Liver (tissue), 9 donors: ENCODE results near the gene LSAMP. TPM values are rescaled to one million over a fixed set of nuclear protein-coding genes. Genes with fewer than 3 reads are reported as not detected.

Source experiments
- DNase-seq: peaks from one replicate; pipeline ENCODE4 v3.0.0-alpha.2; 2017; ENCODE audit warnings: low spot score
- H3K27ac ChIP-seq, 2 donors: one replicate each; pipeline ENCODE4 v1.7.0; 2013; ENCODE audit warnings: inconsistent platforms in 2 of 2, low read length in 2 of 2, control low read depth in 1 of 2, low read depth in 1 of 2, mild to moderate bottlenecking in 1 of 2
- H3K27me3 ChIP-seq, 4 donors: one replicate each; pipeline versions ENCODE4 v1.6.1 to v1.7.0; 2013; ENCODE audit warnings: low read length in 3 of 4, inconsistent platforms in 1 of 4, mild to moderate bottlenecking in 1 of 4, moderate library complexity in 1 of 4; ENCODE audit not compliant: control insufficient read depth in 4 of 4, insufficient read depth in 4 of 4
- H3K36me3 ChIP-seq, 4 donors: one replicate each; pipeline versions ENCODE4 v1.6.1 to v1.7.0; 2013; ENCODE audit warnings: low read length in 3 of 4, mild to moderate bottlenecking in 3 of 4, low read depth in 1 of 4, moderate library complexity in 1 of 4; ENCODE audit not compliant: control insufficient read depth in 4 of 4, insufficient read depth in 3 of 4
- H3K4me1 ChIP-seq, 4 donors: one replicate each; pipeline versions ENCODE4 v1.6.1 to v1.7.0; 2013; ENCODE audit warnings: low read length in 3 of 4, mild to moderate bottlenecking in 3 of 4, moderate library complexity in 1 of 4; ENCODE audit not compliant: control insufficient read depth in 4 of 4, insufficient read depth in 4 of 4
- H3K4me3 ChIP-seq, 3 donors: one replicate each; pipeline versions ENCODE4 v1.6.1 to v1.7.0; 2013; ENCODE audit warnings: low read length in 3 of 3, control low read depth in 1 of 3, low read depth in 1 of 3, mild to moderate bottlenecking in 1 of 3
- H3K9ac ChIP-seq, 2 donors: one replicate each; pipeline ENCODE4 v1.7.0; 2013; ENCODE audit warnings: low read length in 2 of 2, mild to moderate bottlenecking in 2 of 2, moderate library complexity in 2 of 2, control low read depth in 1 of 2, low read depth in 1 of 2
- H3K9me3 ChIP-seq, 4 donors: one replicate each; pipeline versions ENCODE4 v1.6.1 to v1.7.0; 2013; ENCODE audit warnings: low read length in 3 of 4; ENCODE audit not compliant: control insufficient read depth in 4 of 4
- EGR1 ChIP-seq, 2 donors: IDR thresholded peaks; 2 replicates each; pipeline ENCODE4 v1.6.1; 2016 to 2018; ENCODE audit warnings: antibody characterized with exemption in 2 of 2, low read depth in 2 of 2
- FOXA1 ChIP-seq: IDR thresholded peaks from 2 replicates; pipeline ENCODE4 v1.6.1; 2016; ENCODE audit warnings: antibody characterized with exemption
- FOXA2 ChIP-seq: IDR thresholded peaks from 2 replicates; pipeline ENCODE4 v1.6.1; 2016; ENCODE audit warnings: antibody characterized with exemption
- GABPA ChIP-seq, 2 donors: IDR thresholded peaks in 1 of 2; conservative IDR thresholded peaks in 1 of 2; 2 replicates each; pipeline ENCODE4 v1.6.1; 2016; ENCODE audit warnings: antibody characterized with exemption in 2 of 2, mild to moderate bottlenecking in 1 of 2, moderate library complexity in 1 of 2
- HNF4A ChIP-seq, 2 donors: conservative IDR thresholded peaks; 2 replicates each; pipeline ENCODE4 v1.6.1; 2016; ENCODE audit warnings: antibody characterized with exemption in 2 of 2, mild to moderate bottlenecking in 2 of 2
- HNF4G ChIP-seq: IDR thresholded peaks from 2 replicates; pipeline ENCODE4 v1.6.1; 2016; ENCODE audit warnings: antibody characterized with exemption
- JUND ChIP-seq, 2 donors: IDR thresholded peaks; 2 replicates each; pipeline ENCODE4 v1.6.1; 2016; ENCODE audit warnings: antibody characterized with exemption in 2 of 2
- NR2F2 ChIP-seq: IDR thresholded peaks from 2 replicates; pipeline ENCODE4 v1.6.1; 2016; ENCODE audit warnings: antibody characterized with exemption
- RAD21 ChIP-seq, 2 donors: IDR thresholded peaks; 2 replicates each; pipeline ENCODE4 v1.6.1; 2016; ENCODE audit warnings: antibody characterized with exemption in 2 of 2, mild to moderate bottlenecking in 2 of 2
- REST ChIP-seq: IDR thresholded peaks from 2 replicates; pipeline ENCODE4 v1.6.1; 2016; ENCODE audit warnings: antibody characterized with exemption, mild to moderate bottlenecking
- RXRA ChIP-seq, 2 donors: IDR thresholded peaks; 2 replicates each; pipeline ENCODE4 v1.6.1; 2017 to 2018; ENCODE audit warnings: antibody characterized with exemption in 2 of 2, mild to moderate bottlenecking in 1 of 2
- SP1 ChIP-seq: IDR thresholded peaks from 2 replicates; pipeline ENCODE4 v1.6.1; 2018; ENCODE audit warnings: antibody characterized with exemption, mild to moderate bottlenecking
- TAF1 ChIP-seq: conservative IDR thresholded peaks from 2 replicates; pipeline ENCODE4 v1.6.1; 2016; ENCODE audit warnings: antibody characterized with exemption, mild to moderate bottlenecking
- YY1 ChIP-seq: IDR thresholded peaks from 2 replicates; pipeline ENCODE4 v1.6.1; 2016; ENCODE audit warnings: antibody characterized with exemption, mild to moderate bottlenecking
- ZBTB33 ChIP-seq: IDR thresholded peaks from 2 replicates; pipeline ENCODE4 v1.6.1; 2016; ENCODE audit warnings: antibody characterized with exemption
- WGBS: extraction: QIAGEN DNeasy Blood & Tissue Kit; methylation state at CpG from one replicate; pipeline ENCODE4 v1.1.7; 2013; 5-methylcytosine and 5-hydroxymethylcytosine counted together
- polyA plus RNA-seq, 2 donors: library from polyadenylated mRNA; stranded (reverse) in 1 of 2; unstranded in 1 of 2; fragments of 200-250 nt in 1 of 2; fragments of >200 nt in 1 of 2; fragmentation: Nextera tagmentation in 1 of 2; extraction: Ambion mirVana in 1 of 2; gene quantifications; one replicate each; pipeline versions ENCODE4 v1.2.1 to v1.2.3, GENCODE V29; 2013 to 2015
- total RNA-seq, 2 donors: library from RNA; depleted of rRNA; stranded (reverse); fragments of >200 nt; gene quantifications; one replicate each; pipeline ENCODE4 v1.2.3, GENCODE V29; 2014
- TF ChIP-seq, protein P1 (sequence below): fragments of 150-350 bp; IDR thresholded peaks from 2 replicates; pipeline ENCODE4 v1.5.1; 2017; ENCODE audit warnings: improper control_type of control experiment, low read depth, low read length; ENCODE audit not compliant: missing input control
- TF ChIP-seq, protein P2 (sequence below): IDR thresholded peaks from 2 replicates; pipeline ENCODE4 v1.6.1; 2016; ENCODE audit warnings: antibody characterized with exemption
- TF ChIP-seq, protein P3 (sequence below): IDR thresholded peaks from 2 replicates; pipeline ENCODE4 v1.6.1; 2016; ENCODE audit warnings: antibody characterized with exemption
- donor health status: healthy.
- donor health status: healthy.
- donor health status: healthy.
- donor health status: healthy.
- donor health status: healthy.

Gene LSAMP
- total and polyA plus RNA-seq, 4 donors, result 0.01 to 0.17 (median 0.06) TPM

GRCh38 chr3:116242825-116243224 lies 202.5 kb downstream of the LSAMP start:
- WGBS, result 50% methylated on average over 2 of the region's 2 CpGs
- Histone ChIP-seq H3K27ac (no peak overlapping the region), H3K36me3 (no peaks in the 10 kb centered on the region), H3K9ac (no peak overlapping the region), H3K4me1 (no peaks in the 10 kb centered on the region), H3K27me3 (peaks cover 0 to 2% (median 0%) of the 10 kb centered on the region in 4 donors), H3K9me3 (no peaks in the 10 kb centered on the region), H3K4me3 (no peak overlapping the region)
- DNase-seq, result no peak
- TF ChIP-seq TAF1 (no peak), ZBTB33 (no peak), GABPA (IDR thresholded peaks at IDR 0.05 in 1 of 2, conservative IDR thresholded peaks at IDR 0.05 in 1 of 2) (no peak), SP1 (no peak), HNF4G (no peak), YY1 (no peak), FOXA1 (no peak), RAD21 (IDR thresholded peaks at IDR 0.05) (no peak), EGR1 (IDR thresholded peaks at IDR 0.05; ENCODE audit: low read depth in 2 of 2) (no peak), RXRA (IDR thresholded peaks at IDR 0.05) (no peak), JUND (IDR thresholded peaks at IDR 0.05) (no peak), FOXA2 (no peak), HNF4A (conservative IDR thresholded peaks at IDR 0.05) (no peak), REST (no peak), NR2F2 (no peak)
- TF ChIP-seq, protein P1, sequence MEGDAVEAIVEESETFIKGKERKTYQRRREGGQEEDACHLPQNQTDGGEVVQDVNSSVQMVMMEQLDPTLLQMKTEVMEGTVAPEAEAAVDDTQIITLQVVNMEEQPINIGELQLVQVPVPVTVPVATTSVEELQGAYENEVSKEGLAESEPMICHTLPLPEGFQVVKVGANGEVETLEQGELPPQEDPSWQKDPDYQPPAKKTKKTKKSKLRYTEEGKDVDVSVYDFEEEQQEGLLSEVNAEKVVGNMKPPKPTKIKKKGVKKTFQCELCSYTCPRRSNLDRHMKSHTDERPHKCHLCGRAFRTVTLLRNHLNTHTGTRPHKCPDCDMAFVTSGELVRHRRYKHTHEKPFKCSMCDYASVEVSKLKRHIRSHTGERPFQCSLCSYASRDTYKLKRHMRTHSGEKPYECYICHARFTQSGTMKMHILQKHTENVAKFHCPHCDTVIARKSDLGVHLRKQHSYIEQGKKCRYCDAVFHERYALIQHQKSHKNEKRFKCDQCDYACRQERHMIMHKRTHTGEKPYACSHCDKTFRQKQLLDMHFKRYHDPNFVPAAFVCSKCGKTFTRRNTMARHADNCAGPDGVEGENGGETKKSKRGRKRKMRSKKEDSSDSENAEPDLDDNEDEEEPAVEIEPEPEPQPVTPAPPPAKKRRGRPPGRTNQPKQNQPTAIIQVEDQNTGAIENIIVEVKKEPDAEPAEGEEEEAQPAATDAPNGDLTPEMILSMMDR, result no peak
- TF ChIP-seq, protein P2, sequence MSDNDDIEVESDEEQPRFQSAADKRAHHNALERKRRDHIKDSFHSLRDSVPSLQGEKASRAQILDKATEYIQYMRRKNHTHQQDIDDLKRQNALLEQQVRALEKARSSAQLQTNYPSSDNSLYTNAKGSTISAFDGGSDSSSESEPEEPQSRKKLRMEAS, result no peak
- TF ChIP-seq, protein P3, sequence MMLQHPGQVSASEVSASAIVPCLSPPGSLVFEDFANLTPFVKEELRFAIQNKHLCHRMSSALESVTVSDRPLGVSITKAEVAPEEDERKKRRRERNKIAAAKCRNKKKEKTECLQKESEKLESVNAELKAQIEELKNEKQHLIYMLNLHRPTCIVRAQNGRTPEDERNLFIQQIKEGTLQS, result no peak
